Measurements from ENCODE around the gene SLC6A4. TPM values are rescaled to one million over a fixed set of nuclear protein-coding genes. Genes with fewer than 3 reads are reported as not detected.

SLC6A4 gene
- total and polyA plus RNA-seq, 4 donors, result 3.5 to 12.7 (median 8.8) TPM

DNA sequence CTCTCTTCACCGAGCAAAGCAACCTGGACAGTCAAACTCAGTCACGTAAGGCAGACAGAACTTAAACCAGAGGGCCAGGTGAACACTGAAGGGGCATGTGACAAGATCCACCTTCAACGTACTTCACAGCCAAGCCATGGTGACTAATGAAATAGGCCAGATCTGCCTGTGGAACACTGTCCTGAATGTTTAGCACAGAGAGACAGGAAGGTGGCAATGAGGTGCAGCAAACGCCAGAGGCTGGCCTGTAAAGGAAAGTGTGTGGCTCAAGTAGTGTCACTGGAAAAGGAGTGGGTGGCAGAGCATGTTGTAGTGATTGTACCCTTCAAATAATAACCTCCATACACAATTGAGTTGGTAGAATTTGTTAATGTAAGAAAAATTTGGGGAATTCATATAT, 38.1 kb downstream of the SLC6A4 start:
- DNase-seq, result no peak
- Histone ChIP-seq H3K9me3 (ENCODE audit: control insufficient read depth in 4 of 4, insufficient read depth in 3 of 4, low read length in 3 of 4) (no peaks in the 10 kb centered on the region), H3K4me3 (no peak overlapping the region), H3K4me1 (ENCODE audit: control insufficient read depth in 5 of 5, insufficient read depth in 5 of 5, low read length in 5 of 5) (no peaks in the 10 kb centered on the region), H3K27me3 (ENCODE audit: control insufficient read depth in 3 of 3, insufficient read depth in 3 of 3, low read length in 2 of 3) (peaks cover 0 to 8% (median 0%) of the 10 kb centered on the region in 3 donors), H3K36me3 (ENCODE audit: control insufficient read depth in 4 of 4, insufficient read depth in 4 of 4, low read length in 4 of 4) (no peaks in the 10 kb centered on the region), H3K27ac (ENCODE audit: low read depth in 1 of 2, low read length in 1 of 2) (no peak overlapping the region), H3K9ac (ENCODE audit: insufficient read depth in 1 of 2, low read length in 2 of 2) (no peak overlapping the region)
- TF ChIP-seq, protein P1, sequence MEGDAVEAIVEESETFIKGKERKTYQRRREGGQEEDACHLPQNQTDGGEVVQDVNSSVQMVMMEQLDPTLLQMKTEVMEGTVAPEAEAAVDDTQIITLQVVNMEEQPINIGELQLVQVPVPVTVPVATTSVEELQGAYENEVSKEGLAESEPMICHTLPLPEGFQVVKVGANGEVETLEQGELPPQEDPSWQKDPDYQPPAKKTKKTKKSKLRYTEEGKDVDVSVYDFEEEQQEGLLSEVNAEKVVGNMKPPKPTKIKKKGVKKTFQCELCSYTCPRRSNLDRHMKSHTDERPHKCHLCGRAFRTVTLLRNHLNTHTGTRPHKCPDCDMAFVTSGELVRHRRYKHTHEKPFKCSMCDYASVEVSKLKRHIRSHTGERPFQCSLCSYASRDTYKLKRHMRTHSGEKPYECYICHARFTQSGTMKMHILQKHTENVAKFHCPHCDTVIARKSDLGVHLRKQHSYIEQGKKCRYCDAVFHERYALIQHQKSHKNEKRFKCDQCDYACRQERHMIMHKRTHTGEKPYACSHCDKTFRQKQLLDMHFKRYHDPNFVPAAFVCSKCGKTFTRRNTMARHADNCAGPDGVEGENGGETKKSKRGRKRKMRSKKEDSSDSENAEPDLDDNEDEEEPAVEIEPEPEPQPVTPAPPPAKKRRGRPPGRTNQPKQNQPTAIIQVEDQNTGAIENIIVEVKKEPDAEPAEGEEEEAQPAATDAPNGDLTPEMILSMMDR (IDR thresholded peaks at IDR 0.05; ENCODE audit: control extremely low read depth, extremely low read depth), result no peak
- no peak for ATAC-seq (ENCODE audit: insufficient read depth, low FRiP score)
- WGBS, 2 donors, result 87 to 88% methylated on average over 4 of the region's 4 CpGs

DNA sequence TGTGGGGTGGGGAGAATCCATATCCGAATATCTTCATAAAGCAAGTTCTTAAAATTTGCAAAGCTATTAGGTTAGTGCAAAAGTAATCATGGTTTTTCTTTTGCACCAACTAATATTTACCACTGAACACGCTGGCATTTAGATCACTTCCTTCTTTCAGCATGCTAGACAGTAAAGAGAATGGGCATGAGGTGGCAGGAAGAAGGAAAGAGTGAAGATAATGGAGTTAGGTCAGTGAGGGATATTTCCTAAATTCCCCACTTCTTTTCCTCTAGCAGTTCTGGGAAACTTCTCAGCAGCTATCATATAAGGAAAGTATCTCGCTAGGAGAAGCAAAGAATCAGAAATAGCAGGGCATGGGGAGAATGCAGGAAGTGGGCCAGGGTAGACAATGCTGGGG, 39.0 kb downstream of the SLC6A4 start:
- WGBS, 2 donors, result 59 to 64% methylated on average over 3 of the region's 3 CpGs
- Histone ChIP-seq H3K4me3 (no peak overlapping the region), H3K36me3 (ENCODE audit: control insufficient read depth in 4 of 4, insufficient read depth in 4 of 4, low read length in 4 of 4) (no peaks in the 10 kb centered on the region), H3K9ac (ENCODE audit: insufficient read depth in 1 of 2, low read length in 2 of 2) (no peak overlapping the region), H3K9me3 (ENCODE audit: control insufficient read depth in 4 of 4, insufficient read depth in 3 of 4, low read length in 3 of 4) (no peaks in the 10 kb centered on the region), H3K4me1 (ENCODE audit: control insufficient read depth in 5 of 5, insufficient read depth in 5 of 5, low read length in 5 of 5) (peaks cover 0 to under 1% (median 0%) of the 10 kb centered on the region in 5 donors), H3K27me3 (ENCODE audit: control insufficient read depth in 3 of 3, insufficient read depth in 3 of 3, low read length in 2 of 3) (peaks cover 0 to 8% (median 0%) of the 10 kb centered on the region in 3 donors), H3K27ac (ENCODE audit: low read depth in 1 of 2, low read length in 1 of 2) (no peak overlapping the region)
- no peak for ATAC-seq (ENCODE audit: insufficient read depth, low FRiP score)
- TF ChIP-seq, protein P1 (IDR thresholded peaks at IDR 0.05; ENCODE audit: control extremely low read depth, extremely low read depth), result no peak
- no peak for DNase-seq

DNA sequence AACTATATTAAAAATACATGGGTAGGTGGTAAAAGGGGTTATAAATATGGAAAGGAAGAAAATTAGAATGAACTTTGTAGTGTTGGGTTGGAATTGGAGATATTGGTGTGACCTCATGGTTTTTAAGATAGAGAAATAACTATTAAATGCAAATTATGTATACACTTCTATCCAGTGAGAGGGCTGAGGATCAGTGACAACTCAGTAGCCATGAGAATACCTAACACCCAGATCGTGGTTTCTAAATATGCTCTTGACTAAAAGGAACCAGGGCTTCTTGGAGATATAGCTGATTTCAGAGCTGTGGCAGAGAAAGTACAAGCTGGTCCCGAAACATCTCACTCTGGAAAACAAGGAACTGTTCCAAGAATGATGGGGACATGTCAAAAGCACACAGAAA, 44.4 kb downstream of the SLC6A4 start:
- DNase-seq (no peak), ATAC-seq (ENCODE audit: insufficient read depth, low FRiP score) (no peak)
- Histone ChIP-seq H3K9ac (ENCODE audit: insufficient read depth in 1 of 2, low read length in 2 of 2) (no peak overlapping the region), H3K9me3 (ENCODE audit: control insufficient read depth in 4 of 4, insufficient read depth in 3 of 4, low read length in 3 of 4) (no peaks in the 10 kb centered on the region), H3K4me1 (ENCODE audit: control insufficient read depth in 5 of 5, insufficient read depth in 5 of 5, low read length in 5 of 5) (peaks cover 0 to 2% (median 0%) of the 10 kb centered on the region in 5 donors), H3K36me3 (ENCODE audit: control insufficient read depth in 4 of 4, insufficient read depth in 4 of 4, low read length in 4 of 4) (peaks cover 0 to 5% (median 2%) of the 10 kb centered on the region in 4 donors), H3K27ac (ENCODE audit: low read depth in 1 of 2, low read length in 1 of 2) (no peak overlapping the region), H3K4me3 (no peak overlapping the region), H3K27me3 (ENCODE audit: control insufficient read depth in 3 of 3, insufficient read depth in 3 of 3, low read length in 2 of 3) (peaks cover 0 to 4% (median 0%) of the 10 kb centered on the region in 3 donors)
- TF ChIP-seq, protein P1 (IDR thresholded peaks at IDR 0.05; ENCODE audit: control extremely low read depth, extremely low read depth), result no peak
- whole genome bisulfite sequencing, 2 donors, result 75 to 79% methylated on average over 2 of the region's 2 CpGs

Measured in lung (tissue), 12 donors.